CD4-positive, alpha-beta T cell treated with Interleukin-2 at 100 ng/mL for 4 hours (primary cell): ENCODE results near the gene SLC38A10.

Experiments
- DNase-seq: peaks from one replicate; pipeline ENCODE4 v3.0.0-alpha.2; 2020; ENCODE audit warnings: low spot score

Gene SLC38A10

DNA sequence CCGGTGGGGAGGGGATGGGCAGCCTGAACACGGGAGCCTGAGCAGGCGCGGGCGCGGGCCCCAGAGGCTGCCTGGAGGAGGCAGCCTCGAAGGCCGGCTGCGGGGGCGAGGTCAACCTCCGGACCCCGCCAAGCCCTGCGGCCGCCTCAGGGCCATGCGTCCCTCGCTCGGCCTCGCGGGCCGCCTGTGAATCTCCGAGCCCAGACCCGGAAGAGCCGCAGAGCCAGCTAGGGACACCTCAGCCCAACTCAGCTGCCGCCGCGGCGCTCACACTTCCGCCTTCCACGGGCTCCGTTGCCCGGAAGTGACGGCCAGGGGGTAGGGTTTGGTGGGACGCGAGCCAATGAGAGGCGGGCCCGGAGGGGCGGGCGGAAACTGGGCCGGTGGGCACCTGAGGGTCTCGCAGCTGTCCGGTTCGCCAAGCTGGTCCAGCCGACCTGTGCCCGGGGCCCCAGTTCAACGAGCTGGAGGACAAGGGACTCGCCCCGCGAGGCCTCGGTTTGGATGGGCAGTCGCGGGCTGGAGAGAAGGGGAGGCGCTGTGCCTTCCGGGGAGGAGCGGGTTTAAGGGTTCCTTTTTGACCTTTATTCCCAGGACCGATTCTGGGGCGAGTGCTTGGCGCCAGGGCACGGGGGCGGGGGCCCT, at the start of gene SLC38A10:
TSS of gene SLC38A10 (minus strand) at position 277 of the 645 bp plus-strand sequence. CDS start 386 bp downstream, outside the sequence.
- DNase-seq, result peak; percentile 87

DNA sequence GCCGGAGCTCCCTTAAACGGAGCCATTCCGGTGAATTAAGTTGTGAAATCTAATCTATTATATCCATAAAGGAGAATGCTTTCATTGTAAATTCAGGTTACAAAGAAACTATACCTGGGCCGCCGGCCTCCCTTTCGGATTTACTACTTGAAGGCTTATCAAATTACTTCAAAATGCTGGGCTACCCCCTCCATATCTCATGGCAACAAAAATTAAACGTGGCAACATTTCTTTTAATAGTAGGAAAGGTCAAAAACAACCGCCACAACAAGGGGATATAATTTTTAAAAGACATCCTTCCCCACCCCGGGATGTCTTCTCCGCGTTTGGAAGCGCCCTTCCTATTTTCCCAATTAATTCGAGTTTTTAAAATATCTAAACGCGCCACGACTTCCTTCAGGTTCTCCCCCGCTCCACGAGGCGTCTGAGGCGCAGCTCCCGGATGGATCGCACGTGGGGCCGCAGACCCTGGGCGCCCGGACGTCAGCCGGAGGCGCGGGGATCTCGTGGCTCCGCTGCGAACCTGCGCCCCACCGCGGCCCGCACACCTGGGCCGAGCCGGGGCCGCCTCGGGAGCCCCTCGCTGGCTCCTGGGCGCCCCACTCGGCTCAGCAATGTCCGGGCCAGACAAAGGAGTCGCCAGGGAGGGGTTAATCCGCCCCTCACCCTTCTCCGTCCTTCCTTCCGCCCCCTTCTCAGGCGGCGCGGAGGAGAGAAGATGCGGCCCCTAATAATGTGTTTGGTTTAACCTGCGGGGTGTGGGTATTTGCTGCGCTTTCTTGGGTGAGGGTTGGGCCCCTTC, 47.4 kb upstream of the SLC38A10 start:
- no peak for DNase-seq

DNA sequence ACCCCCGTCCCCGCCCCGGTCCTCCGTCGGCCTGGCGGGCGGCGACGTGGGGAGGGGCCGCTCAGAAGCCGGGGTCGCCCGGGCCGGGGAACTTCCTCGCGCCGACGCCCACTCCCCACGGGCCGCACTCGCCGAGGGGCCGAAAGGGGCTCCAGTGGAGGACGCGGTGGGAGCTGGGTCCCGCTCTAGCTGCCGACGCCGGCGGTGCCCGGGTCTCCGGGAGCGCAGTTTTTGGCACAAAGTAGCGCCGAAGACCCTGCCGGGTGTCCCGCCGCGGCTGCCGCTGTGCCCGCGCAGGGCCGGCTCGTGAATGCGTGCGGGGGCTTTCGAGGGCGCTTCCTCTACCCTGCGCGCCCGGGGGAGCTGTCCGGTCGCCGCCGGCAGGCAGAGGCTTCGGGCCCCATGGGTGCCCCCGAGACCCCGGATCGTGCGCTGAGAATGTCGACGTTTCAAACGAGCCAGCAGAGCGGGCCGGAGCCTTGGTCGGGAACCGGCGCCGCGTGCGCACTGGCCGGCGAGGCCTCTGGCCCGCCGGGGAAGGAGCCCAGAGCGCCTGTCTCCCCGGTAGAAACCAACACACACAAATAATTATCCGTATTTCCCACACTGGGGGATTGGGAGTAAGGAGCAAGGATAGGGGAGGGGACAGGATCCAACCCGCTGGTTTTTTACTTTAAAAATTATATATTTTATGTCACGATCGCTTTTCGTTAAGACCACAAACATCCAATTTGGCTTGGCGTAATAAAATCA, 46.6 kb upstream of the SLC38A10 start:
- no peak for DNase-seq

DNA sequence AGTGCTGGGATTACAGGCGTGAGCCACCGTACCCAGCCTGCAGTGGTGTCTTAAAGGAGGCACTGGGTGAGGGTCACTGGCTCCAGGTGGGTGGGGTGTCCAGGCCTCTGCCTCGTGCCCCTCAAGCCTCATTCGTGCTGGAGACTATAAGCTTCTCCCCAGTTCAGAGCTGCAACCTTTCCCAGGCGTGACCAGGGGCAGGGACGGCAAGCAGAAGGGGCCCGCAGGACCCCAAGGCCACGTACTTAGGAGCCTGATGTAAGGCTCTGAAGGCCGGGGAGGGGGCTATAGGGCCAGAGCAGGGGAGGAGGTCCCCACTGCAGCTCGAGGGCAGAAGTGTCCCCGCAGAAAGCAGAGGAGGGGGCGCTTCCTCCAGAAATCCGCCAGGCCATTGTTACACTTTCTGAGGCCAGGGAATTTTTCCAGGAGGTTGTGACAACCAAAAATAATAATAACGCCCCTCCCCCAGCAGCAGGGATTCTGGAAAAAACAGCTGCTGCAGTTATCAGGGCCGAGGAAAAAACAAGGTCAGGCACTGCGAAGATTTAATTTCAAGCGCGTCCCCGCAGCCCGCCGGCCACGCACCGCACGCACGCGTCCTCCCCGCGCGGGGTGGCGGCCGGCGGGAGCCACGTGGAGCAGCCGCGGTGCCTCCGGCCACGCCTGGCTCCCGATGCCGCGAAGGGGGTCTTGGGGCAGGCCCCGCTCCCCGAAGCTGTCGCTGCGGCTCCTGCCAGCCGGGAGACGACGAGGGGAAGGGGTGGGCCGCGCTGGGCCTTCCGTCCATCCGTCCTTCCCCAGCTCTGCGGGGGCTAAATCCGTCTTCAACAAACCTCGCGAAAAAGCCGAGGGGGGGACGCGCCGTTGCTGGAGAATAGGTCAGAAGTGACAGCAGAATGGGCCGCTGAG, 45.8 kb upstream of the SLC38A10 start:
- DNase-seq, result no peak

DNA sequence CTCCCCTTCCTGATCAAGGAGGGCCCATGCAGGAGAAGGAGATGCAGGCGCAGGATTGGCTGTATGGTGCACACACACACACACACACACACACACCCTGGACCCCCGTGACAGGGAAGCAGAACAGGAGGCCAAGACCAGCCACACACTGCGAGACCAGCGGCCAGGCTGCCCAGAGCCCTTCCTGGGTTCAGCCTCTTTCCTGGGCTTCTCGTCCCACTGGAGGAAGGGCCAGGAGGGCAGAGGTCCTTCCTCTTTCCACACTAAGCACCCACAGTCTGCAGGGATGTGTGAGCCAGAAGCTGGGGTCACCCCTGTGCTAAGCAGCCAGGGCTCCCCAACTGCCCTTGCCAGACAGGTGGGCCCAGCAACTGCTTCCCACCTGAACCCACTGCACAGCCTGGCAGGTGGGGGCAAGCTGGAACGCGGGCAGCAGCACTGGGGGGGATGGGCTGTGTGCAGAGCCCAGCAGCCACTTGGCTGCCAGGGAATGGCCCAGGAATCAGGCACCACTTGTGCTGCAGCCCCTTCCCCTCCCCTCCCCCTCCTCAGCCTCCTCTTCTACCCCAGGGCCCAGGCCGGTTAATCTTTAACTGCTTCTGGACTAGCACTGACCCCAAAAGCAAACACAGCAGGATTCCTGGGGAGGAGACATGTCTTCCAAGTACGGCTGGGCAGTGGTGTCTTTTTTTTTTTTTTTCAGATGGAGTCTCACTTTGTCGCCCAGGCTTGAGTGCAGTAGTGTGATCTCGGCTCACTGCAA, 44.6 kb upstream of the SLC38A10 start:
- no peak for DNase-seq

DNA sequence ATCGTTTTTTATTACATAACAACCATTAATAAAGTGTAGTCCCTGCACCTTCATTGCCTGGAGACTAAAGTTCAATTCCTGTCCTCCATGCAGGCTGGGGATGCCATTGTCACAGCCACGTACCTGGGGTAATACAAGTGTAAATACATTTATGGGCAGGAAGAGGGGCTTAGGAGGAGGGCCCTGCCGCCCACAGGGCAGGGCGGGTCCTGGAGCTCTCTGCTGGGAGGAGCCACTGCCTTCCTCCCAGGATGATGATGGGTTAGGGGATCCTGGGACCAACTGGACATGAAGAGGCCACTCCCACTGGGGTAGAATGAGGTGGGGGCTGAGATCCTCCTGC, 44.1 kb upstream of the SLC38A10 start:
- no peak for DNase-seq

DNA sequence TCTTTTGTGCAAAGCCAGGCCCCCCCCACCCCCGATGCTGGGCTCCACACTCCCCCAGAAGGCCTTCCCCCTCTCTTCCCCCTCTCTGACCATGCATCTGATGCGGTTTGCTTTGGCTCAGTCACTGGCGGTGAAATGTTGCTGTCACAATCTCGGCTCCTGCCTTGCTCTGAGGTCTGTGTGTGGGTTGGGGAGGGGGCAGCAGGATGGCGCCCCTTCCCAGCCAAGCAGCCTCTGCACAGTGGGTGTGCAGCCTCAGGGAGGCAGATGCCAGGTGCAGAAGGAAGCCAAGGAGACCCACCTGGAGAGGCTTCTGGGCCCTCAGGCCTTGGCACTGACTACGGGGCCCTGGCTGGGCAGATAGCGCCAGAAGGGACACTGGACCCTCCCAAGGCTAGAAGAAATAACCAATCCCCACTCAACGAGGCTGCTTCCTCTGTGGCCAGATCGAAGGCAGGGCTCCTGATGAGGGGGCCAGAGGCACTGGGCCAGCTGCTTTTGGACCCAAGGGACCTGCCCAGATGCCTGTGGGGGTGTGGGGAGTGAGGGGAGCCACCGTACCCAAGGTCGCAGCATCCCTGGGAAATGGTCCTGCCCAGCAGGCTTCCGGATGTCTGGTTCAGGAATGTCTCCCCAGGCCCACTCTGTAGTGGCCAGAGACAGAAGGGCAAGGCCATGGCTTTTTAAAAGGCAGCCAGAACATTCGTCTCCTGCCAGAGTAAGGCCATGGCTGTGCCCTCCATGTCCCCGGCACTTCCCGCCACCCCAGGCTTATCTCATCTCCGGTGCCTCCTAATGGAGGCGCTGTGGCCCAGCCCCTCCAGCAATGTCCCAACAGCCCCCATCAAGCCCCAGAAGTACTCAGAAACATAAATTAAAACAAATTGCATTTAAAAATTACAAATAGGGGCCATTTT, 43.4 kb upstream of the SLC38A10 start:
- no peak for DNase-seq

DNA sequence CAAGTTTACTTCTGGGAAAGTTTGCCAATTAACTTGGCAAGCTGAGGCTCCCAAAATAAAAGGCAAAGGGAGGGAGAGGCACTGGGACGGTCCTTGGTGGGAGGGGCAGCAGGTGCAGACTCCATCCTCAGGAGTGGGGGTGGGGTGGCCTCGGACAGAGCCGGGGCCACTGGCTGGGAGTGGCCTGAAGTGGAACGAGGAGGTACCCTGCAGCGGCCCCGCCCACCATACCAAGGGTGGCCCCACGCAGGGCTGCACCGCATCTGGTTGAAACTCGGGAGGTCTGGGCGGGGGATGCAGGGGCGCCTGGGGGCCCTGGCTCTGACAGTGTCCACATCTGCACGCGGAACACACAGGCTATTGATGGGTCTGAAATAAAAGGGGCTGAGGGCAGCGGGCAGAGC, 42.4 kb upstream of the SLC38A10 start:
- DNase-seq, result no peak

DNA sequence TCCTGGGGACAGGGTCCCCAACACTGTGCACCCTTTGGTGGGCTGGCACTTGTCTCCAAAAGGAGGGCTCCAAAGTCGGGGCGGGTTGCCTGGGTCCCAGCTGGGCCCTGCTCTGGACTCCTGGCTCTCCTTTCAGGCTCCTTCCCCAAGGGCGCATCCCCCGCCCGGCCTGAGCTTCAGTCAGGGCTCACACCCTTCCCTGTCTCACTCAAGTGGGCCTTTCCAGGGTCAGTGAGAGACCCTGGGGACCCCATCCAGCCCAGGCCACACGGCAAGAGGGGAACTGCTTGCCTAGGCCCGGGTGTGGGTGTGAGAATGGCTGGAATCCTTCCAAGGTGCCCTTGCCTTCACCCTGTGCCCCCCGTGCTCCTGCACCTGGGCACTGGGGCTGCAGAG, 41.8 kb upstream of the SLC38A10 start:
- no peak for DNase-seq

DNA sequence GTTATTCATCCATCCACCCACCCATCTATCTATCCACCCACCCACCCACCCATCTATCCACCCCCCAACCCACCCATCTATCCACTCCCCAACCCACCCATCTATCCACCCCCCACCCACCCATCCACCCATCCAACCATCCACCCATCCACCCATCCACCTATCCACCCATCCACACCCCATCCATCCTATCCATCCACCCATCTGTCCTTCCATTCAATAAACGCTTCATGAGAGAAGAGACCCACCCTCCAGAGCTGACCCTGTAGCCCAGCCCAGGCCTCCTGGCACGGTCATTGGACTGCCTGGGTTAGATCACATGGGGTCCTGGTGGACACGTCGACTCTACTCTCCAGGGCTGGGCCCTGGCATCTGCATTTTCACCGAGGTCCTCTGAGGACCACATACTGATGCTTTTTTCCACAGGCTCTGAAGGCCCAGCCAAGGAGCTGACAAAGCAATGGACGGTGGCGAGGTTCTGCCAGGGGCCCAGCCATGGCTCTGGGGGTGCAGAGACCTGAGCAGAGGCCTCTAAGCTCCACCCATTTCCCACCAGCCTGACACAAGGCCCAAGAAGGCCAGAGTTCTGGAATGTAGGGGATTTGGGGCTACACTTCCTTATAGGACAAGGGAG, 41.3 kb upstream of the SLC38A10 start:
- no peak for DNase-seq

DNA sequence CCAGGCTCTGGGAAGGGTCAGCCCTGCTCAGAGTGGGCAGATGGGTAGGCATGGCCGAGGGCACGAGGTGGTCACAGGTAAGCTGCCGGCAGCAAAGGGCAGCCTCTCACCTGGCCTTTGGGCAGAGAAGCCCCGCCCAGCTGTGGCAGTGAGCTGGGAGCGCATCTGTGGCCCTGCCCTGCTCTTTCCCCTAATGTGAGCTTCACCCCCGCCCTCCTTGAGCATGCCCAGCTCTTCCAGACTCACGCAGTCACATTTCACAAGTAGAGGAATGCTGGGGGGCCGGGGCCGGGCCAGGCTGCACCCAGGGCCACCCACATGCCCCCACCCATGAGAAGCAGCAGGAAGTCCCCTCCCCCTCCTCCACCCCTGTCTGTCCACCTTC, 40.7 kb upstream of the SLC38A10 start:
- no peak for DNase-seq

DNA sequence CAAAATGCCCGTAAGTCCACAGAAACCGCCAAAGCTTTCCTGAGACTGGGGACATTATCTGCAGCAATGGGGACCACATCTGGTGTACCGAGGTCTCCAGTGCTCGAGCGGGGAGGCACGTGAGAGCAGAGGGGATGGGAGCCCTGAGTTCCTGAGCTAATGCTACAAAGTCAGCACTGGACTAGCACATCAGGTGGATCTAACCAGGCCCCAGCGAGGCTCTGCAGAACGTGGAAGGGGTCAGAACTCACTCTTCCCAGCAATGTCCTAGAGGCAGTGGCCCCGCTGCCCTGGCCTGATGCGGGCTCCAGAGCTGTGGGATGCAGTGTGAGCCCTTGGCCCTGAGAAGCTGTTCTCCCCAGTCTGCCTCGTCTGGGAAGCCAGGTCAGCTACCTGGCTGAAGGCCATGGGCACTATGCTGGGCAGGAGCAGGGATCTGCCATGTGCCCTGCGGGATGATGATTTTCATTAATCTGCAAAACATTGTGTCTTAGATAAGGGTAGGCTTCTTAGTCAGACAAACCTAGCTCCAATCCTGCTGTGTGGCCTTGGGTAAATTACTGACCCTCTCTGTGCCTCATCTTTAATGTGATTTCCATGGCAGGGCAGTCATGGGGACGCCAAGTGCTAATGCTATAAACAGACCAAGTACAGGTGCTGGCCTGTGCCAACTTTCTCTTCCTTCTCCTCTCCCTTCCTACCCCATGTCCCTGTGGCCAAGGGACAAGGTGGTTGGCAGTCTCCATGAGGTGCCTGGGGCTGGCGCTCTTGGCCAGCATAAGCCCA, 40.1 kb upstream of the SLC38A10 start:
- no peak for DNase-seq

DNA sequence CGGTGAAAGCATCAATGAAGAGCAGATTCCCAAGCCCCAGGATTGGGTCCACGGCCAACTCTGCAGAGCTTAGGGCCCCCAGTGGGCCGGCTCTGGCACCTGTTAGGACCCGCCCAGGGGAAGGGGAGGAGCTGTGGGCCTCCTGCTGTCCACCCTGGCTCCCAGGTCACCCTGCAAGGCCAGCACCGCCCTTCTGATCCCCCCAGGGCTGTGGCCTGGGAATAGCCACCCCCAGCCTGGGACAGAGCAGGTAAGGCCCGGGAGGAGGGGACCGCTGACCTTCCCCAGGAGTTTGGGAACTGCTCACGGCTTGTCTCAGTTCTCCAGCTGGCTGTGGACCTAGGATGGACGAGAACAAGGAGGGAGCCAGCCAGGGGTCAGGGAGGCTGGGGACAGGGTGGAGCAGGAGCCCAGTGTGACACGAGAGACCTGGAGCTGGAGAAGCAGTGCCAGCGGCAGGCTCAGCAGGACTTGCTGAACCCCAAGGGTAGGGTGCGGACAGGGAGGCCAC, 39.3 kb upstream of the SLC38A10 start:
- no peak for DNase-seq

DNA sequence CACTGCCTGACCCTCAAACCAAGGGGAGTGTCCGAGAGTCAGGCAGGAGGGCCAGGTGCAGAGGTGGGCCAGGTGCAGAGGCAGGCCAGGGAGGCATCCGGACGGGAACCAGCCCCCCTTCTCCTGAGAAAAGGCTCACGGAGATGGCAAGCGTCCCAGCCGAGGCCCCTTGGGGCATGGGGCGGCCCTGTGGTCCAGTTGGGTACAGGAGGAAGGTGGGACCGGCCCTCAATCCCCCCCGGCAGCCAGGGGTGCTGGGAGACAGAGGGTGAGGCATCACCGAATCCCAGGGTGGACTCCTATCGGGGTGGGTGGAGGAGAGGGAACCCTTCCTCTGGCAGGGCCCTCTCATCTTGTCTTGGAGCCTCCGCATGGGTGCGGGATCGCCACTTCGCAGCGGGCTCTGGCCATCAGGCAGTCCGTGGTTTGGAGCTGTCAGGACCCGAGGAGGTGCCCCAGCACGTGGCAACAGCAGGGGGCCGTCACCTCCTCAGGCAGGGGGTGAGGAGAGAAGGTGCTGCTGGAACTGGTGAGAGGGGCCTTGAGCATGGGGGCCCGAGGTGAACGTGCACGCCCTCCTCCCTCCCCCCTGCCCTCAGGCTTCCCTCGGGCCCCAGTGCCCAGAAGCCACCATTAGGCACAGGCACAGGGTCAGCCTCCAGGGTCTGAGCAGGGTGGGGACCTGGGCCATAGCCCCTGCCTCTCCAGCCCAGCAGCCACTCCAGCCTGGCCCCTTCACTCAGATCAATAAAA, 38.7 kb upstream of the SLC38A10 start:
- DNase-seq, result no peak

DNA sequence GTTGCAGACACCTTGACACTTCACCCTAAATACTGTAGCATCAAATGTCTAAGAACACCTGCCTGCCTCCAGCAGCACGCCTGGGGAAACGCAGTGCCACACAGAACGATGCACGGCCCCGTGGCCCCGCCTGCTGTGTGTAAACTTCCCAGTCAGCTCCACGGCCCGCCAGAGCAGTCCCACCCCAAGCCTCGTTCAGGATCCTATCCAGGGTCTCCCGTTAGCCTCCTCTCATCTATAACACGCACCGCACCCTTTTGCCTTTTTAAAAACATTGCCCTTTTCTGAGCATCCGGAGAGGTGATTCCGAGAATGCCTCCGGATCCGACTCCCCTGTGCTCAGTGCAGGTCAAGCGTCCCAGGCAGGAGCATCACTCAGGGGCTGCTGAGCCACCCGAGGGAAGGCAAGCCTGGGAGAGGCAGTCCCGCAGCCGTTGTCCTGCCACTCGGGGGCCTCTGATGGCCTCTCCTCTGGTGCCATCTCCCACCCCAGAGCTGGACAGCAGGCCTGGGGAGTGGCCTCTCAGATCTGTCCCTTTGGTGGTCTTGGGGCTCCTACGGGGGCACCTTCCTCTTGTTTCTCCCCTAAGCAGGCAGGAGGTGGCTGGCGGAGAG, 37.9 kb upstream of the SLC38A10 start:
- DNase-seq, result no peak

DNA sequence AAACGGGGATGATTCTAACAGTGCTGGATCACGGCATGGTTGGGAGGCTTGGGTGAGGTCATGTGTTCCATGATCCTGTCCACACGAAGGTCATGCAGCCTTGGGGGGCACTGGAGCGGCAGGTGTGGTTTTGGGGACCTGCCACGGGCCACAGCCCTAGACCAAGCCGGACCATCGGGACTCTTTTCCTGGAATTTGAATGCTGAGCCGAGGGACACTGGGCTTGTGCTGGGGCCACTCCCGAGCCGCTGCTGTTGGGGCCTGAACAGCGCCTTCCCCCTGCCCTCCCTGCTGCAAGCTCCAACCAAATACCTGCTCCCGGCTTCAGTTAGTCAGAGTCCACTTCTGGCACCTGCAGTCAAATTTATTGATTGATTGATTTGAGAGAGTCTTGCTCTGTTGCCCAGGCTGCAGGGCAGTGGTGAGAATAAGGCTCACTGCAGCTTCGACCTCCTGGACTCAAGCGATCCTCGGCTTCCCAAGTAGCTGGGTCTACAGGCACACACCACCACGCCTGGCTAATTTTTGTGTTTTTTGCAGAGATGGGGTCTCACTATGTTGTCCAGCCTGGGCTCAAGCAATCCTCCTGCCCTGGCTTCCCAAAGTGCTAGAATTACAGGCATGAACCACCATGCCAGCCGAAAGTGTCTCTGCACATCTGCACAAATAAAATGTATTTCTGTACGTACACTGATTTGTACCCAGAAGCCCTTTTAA, 37.2 kb upstream of the SLC38A10 start:
- no peak for DNase-seq

DNA sequence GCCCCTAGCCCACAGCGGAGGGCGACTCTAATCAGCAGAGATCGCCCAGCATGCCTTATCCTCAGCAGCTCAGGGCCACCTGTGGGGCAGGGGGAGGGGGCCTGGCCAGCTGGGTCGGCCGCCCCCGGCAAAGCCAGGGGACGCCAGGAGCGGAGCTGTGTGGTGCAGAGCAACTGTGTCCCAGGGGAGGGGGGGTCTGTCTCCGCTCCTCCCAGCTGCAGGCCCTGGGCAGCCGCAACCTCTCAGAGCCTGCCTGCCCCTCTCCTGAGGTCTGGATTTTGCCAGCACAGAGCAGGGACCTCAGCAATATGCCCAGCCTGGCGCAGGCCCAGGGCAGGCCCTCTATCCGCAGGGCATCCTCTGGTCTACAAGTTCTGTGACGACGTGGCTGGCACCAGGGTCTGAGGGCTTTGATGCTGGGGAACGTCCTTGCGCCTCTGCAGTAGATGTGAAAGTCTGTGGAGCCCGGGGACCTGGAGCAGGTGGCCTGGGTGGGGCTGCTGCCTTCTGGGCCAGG, 36.5 kb upstream of the SLC38A10 start:
- DNase-seq, result no peak
